TTC549 (cell line): ENCODE results near the gene BOK.

ENCODE experiments used
- FAIRE-seq: peaks from 2 replicates; lab custom pipeline; 2012; peaks lifted over from hg19 to GRCh38; lab: Jason Lieb, UNC

BOK gene

DNA sequence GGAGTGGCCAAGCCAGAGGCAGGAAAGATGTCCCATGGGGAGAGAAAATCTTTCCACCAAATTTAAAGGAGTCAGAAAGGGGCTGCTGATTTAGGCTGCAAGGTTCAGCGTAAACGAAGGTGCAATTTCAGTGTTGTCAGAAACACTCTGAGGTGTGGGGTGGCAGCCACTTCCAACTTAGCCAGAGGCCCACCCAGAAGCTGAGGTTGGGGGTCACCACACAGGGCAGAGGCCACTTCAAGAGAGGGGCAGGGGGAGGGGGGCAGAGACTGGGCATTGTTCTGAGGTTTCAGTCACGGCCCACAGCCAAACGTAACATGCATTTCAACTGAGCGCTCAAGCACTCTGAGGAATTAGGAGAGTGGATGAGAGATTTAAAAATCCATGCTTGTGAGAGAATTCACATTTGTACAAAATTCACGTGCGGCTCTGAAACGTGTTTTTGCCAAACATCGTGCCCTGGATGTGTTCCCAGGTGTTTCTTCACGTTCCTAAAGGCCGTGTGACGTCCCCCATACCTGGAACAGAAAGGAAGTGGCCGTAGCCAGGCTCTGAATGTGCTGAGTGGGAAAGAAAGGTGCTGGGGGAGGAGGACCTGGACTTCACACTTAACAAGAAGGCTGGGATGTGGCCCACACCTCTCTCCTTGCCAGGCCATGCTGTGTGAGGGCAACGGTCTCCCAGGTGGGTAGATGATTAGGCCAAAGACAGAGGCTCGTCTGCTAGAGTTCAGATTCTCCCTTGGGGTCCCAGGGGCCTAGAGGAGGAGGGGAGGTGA is 19.5 kb upstream of the BOK start:
- FAIRE-seq, result no peak

DNA sequence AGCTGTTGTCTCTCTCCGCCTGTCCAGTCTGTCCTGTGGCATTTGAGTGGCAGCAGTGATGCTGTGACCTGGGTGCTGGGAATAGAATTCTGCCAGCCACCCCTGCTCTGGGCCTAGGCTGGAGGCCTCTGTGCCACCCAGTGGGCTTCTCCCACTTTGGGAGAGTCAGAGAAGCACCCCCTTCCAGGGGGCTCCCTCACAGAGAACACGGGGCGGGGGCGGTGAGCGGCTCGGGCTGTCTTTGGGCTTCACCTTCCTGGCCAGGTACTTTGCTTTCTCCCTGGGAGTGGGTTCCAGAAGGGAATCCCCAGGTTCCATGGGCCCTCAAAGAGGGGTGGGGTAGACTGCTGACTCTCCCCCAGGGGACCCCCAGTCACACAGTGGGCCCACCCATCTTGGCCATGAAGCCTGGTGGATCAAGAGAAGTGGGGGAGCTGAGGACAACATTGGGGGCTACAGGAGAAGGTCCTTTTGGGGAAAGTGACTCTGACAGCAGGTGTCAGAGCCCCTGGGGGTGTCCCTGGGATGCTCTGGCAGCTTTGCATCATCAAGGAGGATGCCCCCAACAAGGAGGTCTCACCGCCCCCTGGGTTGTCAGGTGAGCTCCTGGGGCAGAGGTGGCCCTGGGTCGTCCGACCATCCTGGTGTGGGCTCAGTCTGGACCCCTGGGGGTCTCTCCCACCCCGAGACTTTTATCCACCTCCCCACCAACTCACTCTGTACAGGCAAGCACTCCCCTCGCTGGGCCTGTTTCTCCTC is 18.8 kb upstream of the BOK start:
- no peak for FAIRE-seq

DNA sequence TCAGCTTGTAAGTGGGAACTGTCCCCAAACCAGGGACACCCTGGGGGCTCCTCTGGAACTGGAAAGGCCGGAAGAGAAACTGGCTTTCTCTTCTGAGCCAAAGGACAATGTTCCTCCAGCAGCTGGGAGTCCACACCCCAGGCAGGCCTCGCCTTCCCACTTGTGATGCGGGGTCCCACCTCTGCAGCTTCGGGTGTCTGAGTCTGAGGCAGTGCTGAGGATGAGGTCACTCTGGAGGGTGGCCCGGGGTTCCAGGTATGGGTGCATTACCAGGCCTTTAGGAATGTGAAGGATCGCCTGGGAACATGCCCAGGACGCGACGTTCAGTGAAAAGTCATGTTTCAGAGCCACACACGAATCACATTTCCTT is 18.2 kb upstream of the BOK start:
- FAIRE-seq, result no peak

- FAIRE-seq, result no peak
Measured at GRCh38 chr2:241540771-241541561, 17.6 kb upstream of the BOK start.

DNA sequence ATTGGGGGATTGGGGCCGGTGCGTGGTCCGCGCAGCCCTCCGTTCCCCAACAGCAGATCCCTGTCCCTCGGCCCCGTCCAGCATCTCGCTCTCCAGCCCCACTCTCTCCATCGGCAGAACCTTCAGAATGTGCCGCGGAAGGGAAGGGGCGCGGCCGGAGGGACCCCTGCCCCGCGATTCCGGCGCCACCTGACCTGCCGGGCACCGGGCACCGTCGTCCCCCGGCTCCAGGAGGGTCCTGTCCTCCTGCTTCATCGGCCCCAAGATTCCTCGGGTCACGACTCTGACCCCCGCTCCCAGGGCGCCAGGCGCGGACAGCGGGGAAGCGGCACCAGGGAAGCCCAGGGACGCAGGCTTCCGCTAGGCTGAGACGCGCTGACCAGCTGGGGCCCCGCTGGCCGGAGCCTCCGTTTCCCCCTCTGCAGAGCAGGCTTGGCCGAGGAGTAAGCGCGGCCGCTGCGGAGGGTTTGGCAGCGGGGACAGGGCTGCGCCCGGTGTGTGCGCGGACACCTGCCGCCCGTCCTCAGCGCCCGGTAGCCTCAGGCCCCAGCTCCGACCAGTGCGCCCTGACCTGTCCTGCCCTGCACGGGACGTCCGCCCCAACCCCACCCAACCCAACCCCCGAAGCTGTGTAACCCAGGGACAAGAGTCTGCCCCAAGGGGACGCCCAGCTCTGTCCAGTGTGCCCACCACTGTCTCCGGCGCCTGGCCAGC is 16.8 kb upstream of the BOK start:
- no peak for FAIRE-seq

DNA sequence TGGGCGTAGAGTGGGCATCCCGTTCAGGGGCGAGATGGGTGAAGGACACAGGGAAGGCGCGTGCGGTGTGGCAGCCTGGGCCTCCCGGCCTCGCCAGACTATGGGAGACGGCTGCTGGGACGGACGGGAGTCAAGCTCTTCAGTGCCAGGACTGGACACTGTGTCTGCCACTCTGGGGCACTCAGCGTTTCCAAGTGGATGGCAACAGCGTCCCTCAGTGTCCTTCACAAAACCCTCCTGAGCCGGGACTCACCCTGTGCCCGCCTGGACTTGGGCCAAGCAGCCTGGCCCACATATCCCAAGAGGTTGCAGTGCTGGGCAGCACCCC is 16.3 kb upstream of the BOK start:
- no peak for FAIRE-seq

DNA sequence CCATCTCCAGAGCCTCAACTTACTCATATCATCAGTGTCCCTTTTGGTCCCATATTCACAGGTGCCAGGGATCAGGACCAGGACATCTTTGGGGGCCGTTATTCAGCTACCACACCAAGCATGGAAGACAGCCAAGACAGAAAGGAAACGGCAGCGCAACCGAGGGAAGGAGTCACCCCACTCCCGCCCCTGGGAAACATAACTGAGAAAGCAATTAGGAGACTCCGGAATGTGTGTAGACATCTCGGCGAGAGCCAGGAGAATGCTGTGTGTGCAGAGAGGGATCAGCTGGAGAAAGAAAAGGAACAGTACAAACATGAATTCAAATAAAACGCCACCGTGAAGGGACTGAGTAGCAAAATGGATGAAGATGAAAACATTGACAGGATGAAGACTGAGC is 13.4 kb upstream of the BOK start:
- FAIRE-seq, result no peak

DNA sequence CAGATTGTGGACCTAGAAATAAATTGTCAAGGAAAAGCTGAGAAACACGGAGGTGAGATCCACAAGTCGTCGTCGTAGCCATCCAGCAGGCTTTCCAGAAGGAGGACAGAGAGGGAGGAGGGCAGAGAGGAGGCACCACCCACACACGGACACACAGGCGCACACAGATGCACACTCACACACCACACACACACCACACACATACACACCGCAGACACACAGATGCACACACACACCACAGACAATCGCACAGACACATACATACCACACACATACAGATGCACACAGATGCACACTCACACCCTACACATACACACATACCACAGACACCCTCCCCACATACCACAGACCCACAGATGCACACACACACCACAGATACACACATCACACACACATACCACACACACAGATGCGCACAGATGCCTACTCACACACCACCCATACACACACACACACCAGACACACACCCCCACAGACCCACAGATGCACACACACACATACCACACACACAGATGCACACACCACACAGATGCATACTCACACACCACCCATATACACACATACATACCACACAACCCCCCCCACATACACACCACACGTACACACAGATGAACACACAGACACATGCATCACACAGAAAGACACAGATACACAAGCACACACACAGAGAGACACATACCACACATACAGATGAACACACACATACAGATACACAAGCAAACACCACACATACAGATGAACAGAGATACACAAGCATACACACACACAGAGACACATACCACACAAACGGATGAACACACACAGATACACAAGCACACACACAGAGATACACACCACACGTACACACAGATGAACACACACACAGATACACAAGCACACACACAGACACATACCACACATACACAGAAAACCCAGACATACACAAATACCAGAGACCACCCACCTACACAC is 12.7 kb upstream of the BOK start:
- FAIRE-seq, result no peak

- no peak for FAIRE-seq
Measured at GRCh38 chr2:241546771-241547498, 11.6 kb upstream of the BOK start.

GRCh38 chr2:241547781-241548450 is 10.6 kb upstream of the BOK start:
- no peak for FAIRE-seq

DNA sequence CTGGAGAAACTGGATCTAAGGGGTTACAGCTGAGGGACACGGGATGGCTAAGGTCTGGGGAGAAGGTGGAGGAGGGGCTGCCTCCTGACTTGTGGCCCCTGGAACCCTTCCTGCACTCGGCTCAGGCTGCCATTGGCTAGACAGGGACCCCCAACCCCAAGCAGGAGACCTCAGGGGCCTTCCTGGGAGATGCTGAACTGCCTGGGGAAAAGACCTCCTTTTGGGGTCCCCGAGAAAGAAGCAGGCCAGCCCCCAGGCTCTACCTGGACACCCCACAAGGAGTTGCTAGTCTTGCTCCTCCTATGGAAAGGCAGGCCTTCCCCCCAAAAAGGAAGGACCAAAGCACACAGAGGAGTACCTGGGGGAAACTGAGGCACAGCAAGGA is 10.1 kb upstream of the BOK start:
- FAIRE-seq, result no peak

DNA sequence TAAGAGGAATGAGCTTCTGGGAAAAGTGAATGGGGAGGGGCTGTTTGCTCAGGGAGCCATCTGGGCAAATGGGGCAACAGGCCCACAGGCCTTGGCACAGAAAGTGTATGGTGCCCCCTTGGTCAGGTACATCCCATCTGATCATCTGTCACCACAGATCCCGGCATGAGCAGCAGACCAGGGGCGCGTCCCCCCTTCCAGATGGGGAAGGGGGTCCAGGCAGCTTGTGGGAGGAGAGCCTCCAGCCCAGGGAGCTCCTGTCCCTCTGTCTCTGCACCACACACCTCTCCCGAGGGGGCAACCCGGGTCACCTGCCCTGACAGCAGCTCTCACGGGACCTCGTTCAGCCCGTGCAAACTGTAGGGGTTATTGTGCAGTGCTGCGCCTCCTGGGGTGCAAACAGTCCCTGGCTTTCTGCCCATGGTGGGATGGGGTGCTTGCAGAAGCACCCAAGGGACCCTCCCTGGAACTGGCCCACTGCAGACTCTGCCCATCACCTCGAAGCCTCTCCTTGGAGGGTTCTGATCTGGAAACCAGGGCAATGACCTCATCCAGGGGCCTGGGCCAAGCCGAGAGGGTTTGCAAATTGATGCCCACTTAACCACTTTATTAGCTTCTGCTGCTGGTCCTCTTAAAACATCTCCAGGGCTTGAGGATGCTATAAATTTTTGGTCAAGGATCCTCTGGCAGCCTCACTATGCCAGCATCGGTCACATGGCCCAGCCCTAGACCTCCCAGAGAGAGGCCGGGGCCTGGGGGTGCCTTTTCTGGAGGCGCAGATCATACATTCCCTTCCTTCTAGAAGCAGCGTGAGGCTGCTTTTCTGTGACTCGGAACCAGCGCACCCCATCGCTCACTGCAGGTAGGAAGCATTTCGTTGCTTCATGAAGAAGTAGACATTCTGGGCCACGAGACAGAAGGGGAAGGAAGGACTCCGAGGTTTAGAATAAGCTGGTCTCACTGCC is 7.6 kb upstream of the BOK start:
- no peak for FAIRE-seq

GRCh38 chr2:241551599-241551997 is 6.9 kb upstream of the BOK start:
- no peak for FAIRE-seq

GRCh38 chr2:241551998-241552737 is 6.4 kb upstream of the BOK start:
- FAIRE-seq, result no peak

DNA sequence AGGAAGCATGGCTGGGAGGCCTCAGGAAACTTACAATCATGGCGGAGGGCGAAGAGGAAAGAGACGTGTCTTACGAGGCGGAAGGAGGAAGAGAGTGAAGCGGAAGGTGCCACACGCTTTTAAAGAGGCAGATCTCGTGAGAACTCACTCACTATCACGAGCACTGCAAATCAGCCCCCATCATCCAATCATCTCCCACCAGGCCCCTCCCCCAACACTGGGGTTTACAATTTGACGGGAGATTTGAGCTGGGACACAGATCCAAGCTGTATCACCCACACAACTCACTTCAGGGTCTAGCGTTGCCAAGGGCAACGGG is 5.1 kb upstream of the BOK start:
- FAIRE-seq, result no peak

- no peak for FAIRE-seq
Measured at GRCh38 chr2:241553981-241554380, 4.6 kb upstream of the BOK start.

GRCh38 chr2:241554610-241555322 is 3.8 kb upstream of the BOK start:
- FAIRE-seq, result no peak

GRCh38 chr2:241555711-241556110 is 2.8 kb upstream of the BOK start:
- no peak for FAIRE-seq
